H9 (cell line): ENCODE data around the gene SH3GLB2. TPM values are rescaled to one million over a fixed set of nuclear protein-coding genes. Genes with fewer than 3 reads are reported as not detected.

Experiments used
- DNase-seq: peaks from one replicate; pipeline ENCODE4 v3.0.0-alpha.2; 2017
- H2AFZ ChIP-seq: one replicate; pipeline ENCODE4 v1.6.1; 2013; ENCODE audit warnings: mild to moderate bottlenecking, low read length, control low read depth, moderate library complexity
- H2AK5ac ChIP-seq: 2 replicates; pipeline ENCODE4 v1.6.1; 2013; ENCODE audit warnings: low read length, control low read depth, mixed read lengths; ENCODE audit not compliant: insufficient read length
- H2BK120ac ChIP-seq: one replicate; pipeline ENCODE4 v1.6.1; 2013; ENCODE audit warnings: low read depth, mild to moderate bottlenecking, low read length, control low read depth, inconsistent platforms; ENCODE audit not compliant: poor library complexity, severe bottlenecking
- H2BK12ac ChIP-seq: 2 replicates; pipeline ENCODE4 v1.6.1; 2013; ENCODE audit warnings: low read length, control low read depth, mixed read lengths, low read depth; ENCODE audit not compliant: insufficient read length
- H2BK15ac ChIP-seq: 2 replicates; pipeline ENCODE4 v1.6.1; 2013; ENCODE audit warnings: low read depth, low read length, control low read depth
- H2BK20ac ChIP-seq: one replicate; pipeline ENCODE4 v1.6.1; 2013; ENCODE audit warnings: low read depth, mild to moderate bottlenecking, low read length, control low read depth, inconsistent platforms; ENCODE audit not compliant: poor library complexity, severe bottlenecking
- H2BK5ac ChIP-seq: 2 replicates; pipeline ENCODE4 v1.6.1; 2013; ENCODE audit warnings: low read length, control low read depth, mixed read lengths; ENCODE audit not compliant: insufficient read length
- H3K14ac ChIP-seq: 2 replicates; pipeline ENCODE4 v1.6.1; 2013; ENCODE audit warnings: low read length, control low read depth; ENCODE audit not compliant: insufficient read depth
- H3K18ac ChIP-seq: 2 replicates; pipeline ENCODE4 v1.6.1; 2013; ENCODE audit warnings: low read depth, mild to moderate bottlenecking, mixed read lengths, low read length, control low read depth; ENCODE audit not compliant: insufficient read length
- H3K23ac ChIP-seq: 2 replicates; pipeline ENCODE4 v1.6.1; 2013; ENCODE audit warnings: low read length, control low read depth, mixed read lengths, low read depth; ENCODE audit not compliant: insufficient read length
- H3K23me2 ChIP-seq: 2 replicates; pipeline ENCODE4 v1.6.1; 2013; ENCODE audit warnings: low read depth, mild to moderate bottlenecking, mixed read lengths, low read length, control low read depth; ENCODE audit not compliant: insufficient read length, poor library complexity, severe bottlenecking
- H3K27ac ChIP-seq: 2 replicates; pipeline ENCODE4 v1.5.1; 2013; ENCODE audit warnings: low read length, control low read depth, mixed read lengths, low read depth; ENCODE audit not compliant: insufficient read length
- H3K27me3 ChIP-seq: 2 replicates; pipeline ENCODE4 v1.6.1; 2013; ENCODE audit warnings: low read length, control low read depth, inconsistent platforms; ENCODE audit not compliant: insufficient read depth
- H3K4ac ChIP-seq: 2 replicates; pipeline ENCODE4 v1.6.1; 2013; ENCODE audit warnings: low read depth, mild to moderate bottlenecking, control low read depth, inconsistent platforms, low read length, moderate library complexity
- H3K4me1 ChIP-seq: 2 replicates; pipeline ENCODE4 v1.6.1; 2013; ENCODE audit warnings: low read length, control low read depth, inconsistent platforms; ENCODE audit not compliant: insufficient read depth
- H3K4me2 ChIP-seq: 2 replicates; pipeline ENCODE4 v1.6.1; 2013; ENCODE audit warnings: low read length, control low read depth, mixed read lengths; ENCODE audit not compliant: insufficient read length, insufficient read depth
- H3K56ac ChIP-seq: 2 replicates; pipeline ENCODE4 v1.6.1; 2013; ENCODE audit warnings: low read depth, mild to moderate bottlenecking, mixed read lengths, low read length, control low read depth; ENCODE audit not compliant: insufficient read length
- H3K79me1 ChIP-seq: 2 replicates; pipeline ENCODE4 v1.6.1; 2013; ENCODE audit warnings: low read depth, mild to moderate bottlenecking, moderate library complexity, low read length, control low read depth, inconsistent platforms; ENCODE audit not compliant: insufficient read depth, poor library complexity, severe bottlenecking
- H3K79me2 ChIP-seq: 2 replicates; pipeline ENCODE4 v1.6.1; 2013; ENCODE audit warnings: low read length, control low read depth, inconsistent platforms; ENCODE audit not compliant: insufficient read depth
- H3K9ac ChIP-seq: 2 replicates; pipeline ENCODE4 v1.6.1; 2013; ENCODE audit warnings: low read length, control low read depth, mixed read lengths; ENCODE audit not compliant: insufficient read length; ENCODE audit errors: extremely low read depth
- H3K9me3 ChIP-seq: one replicate; pipeline ENCODE4 v1.6.1; 2013; ENCODE audit warnings: low read depth, low read length, inconsistent platforms; ENCODE audit not compliant: control insufficient read depth
- H3T11ph ChIP-seq: one replicate; pipeline ENCODE4 v1.6.1; 2013; ENCODE audit warnings: mild to moderate bottlenecking, low read length, control low read depth, inconsistent platforms
- H4K20me1 ChIP-seq: one replicate; pipeline ENCODE4 v1.6.1; 2013; ENCODE audit not compliant: control insufficient read depth, insufficient read length, insufficient read depth
- H4K5ac ChIP-seq: 2 replicates; pipeline ENCODE4 v1.6.1; 2013; ENCODE audit warnings: low read depth, mild to moderate bottlenecking, mixed read lengths, low read length, control low read depth; ENCODE audit not compliant: insufficient read length
- H4K8ac ChIP-seq: replicated peaks from 2 replicates; pipeline ENCODE4 v1.6.1; 2013; ENCODE audit warnings: low read length, control low read depth, mixed read lengths, low read depth; ENCODE audit not compliant: insufficient read length
- H4K91ac ChIP-seq: 2 replicates; pipeline ENCODE4 v1.6.1; 2013; ENCODE audit warnings: low read depth, mild to moderate bottlenecking, moderate library complexity, mixed read lengths, low read length, control low read depth; ENCODE audit not compliant: insufficient read length
- H3K27ac Mint-ChIP-seq, 3 experiments: 2 replicates in 2 of 3; 3 replicates in 1 of 3; pipeline ENCODE4 v1.8.0; 2020 to 2021; ENCODE audit warnings: mixed read lengths in 3 of 3, mild to moderate bottlenecking in 1 of 3, moderate library complexity in 1 of 3
- H3K27me3 Mint-ChIP-seq: 2 replicates; pipeline ENCODE4 v1.8.0; 2021; ENCODE audit warnings: low read depth, mild to moderate bottlenecking, moderate library complexity, mixed read lengths
- H3K36me3 Mint-ChIP-seq, 3 experiments: 2 replicates in 2 of 3; 3 replicates in 1 of 3; pipeline ENCODE4 v1.8.0; 2020 to 2021; ENCODE audit warnings: low read depth in 3 of 3, mixed read lengths in 3 of 3; ENCODE audit not compliant: insufficient read depth in 1 of 3
- H3K4me1 Mint-ChIP-seq, 2 experiments: 2 replicates each; pipeline ENCODE4 v1.8.0; 2020; ENCODE audit warnings: mixed read lengths in 2 of 2
- H3K4me3 Mint-ChIP-seq, 2 experiments: 2 replicates in 1 of 2; 3 replicates in 1 of 2; pipeline ENCODE4 v1.8.0; 2020 to 2021; ENCODE audit warnings: mild to moderate bottlenecking in 2 of 2, mixed read lengths in 2 of 2, moderate library complexity in 1 of 2
- H3K9me3 Mint-ChIP-seq, 2 experiments: 2 replicates in 1 of 2; 3 replicates in 1 of 2; pipeline ENCODE4 v1.8.0; 2020; ENCODE audit warnings: mild to moderate bottlenecking in 2 of 2, mixed read lengths in 2 of 2, moderate library complexity in 1 of 2
- CTCF ChIP-seq: fragments of 200-600 bp; sonication (generic); conservative IDR thresholded peaks from 3 replicates; pipeline ENCODE4 v1.8.0; 2021; ENCODE audit warnings: antibody characterized with exemption, mild to moderate bottlenecking
- WGBS: extraction: QIAGEN DNeasy Blood & Tissue Kit; methylation state at CpG from one replicate; pipeline ENCODE4 v1.1.7; 2013; ENCODE audit warnings: missing lambda C conversion rate, low lambda C conversion rate, mixed read lengths; ENCODE audit not compliant: insufficient read length; ENCODE audit errors: extremely low coverage; 5-methylcytosine and 5-hydroxymethylcytosine counted together
- total RNA-seq: library from RNA; stranded (reverse); gene quantifications from 2 replicates; pipeline ENCODE4 v1.2.1, GENCODE V29; 2021

SH3GLB2 gene
- total RNA-seq, 1 experiment from 2014 or later: 69.5 TPM

GRCh38 chr9:129006328-129007034 is 21.6 kb downstream of the SH3GLB2 start:
- H2BK120ac ChIP-seq: no peak overlapping the region
- no peaks in the 10 kb centered on the region for H3K79me2 ChIP-seq
- H3K9me3 Mint-ChIP-seq: no peaks in the 10 kb centered on the region
- no peak overlapping the region for H3K27ac ChIP-seq
- H3K4me1 ChIP-seq: no peaks in the 10 kb centered on the region
- TF ChIP-seq CTCF: peak; percentile 92
- H3K4ac ChIP-seq: no peak overlapping the region
- H2BK5ac ChIP-seq: no peak overlapping the region
- no peak overlapping the region for H3T11ph ChIP-seq
- no peak overlapping the region for H2AK5ac ChIP-seq
- H3K27me3 Mint-ChIP-seq: no peaks in the 10 kb centered on the region; the same call in 1 of the 2 replicates
- no peaks in the 10 kb centered on the region for H3K79me1 ChIP-seq
- H3K4me2 ChIP-seq: no peak overlapping the region
- H2AFZ ChIP-seq: no peak overlapping the region
- H4K8ac ChIP-seq: no peak overlapping the region
- no peaks in the 10 kb centered on the region for H3K27me3 ChIP-seq
- H3K9me3 ChIP-seq: no peaks in the 10 kb centered on the region
- no peak overlapping the region for H2BK12ac ChIP-seq
- no peak overlapping the region for H2BK20ac ChIP-seq
- H2BK15ac ChIP-seq: no peak overlapping the region
- no peak overlapping the region for H4K5ac ChIP-seq
- peak overlapping the region in 2 of 3 experiments; percentile 29 to 77; a peak in 1 of 7 replicates for H3K27ac Mint-ChIP-seq
- no peaks in the 10 kb centered on the region for H3K23me2 ChIP-seq
- no CpG with 5 or more reads among the region's 21 CpGs for WGBS
- no peak overlapping the region for H3K18ac ChIP-seq
- peaks cover 38 to 73% (median 50%) of the 10 kb centered on the region in 3 experiments for H3K36me3 Mint-ChIP-seq
- H3K4me1 Mint-ChIP-seq: peaks cover 0 to 2% of the 10 kb centered on the region in 2 experiments; a peak in 1 of 4 replicates
- no peak overlapping the region for H3K14ac ChIP-seq
- peak; percentile 81 for DNase-seq
- no peak overlapping the region for H4K91ac ChIP-seq
- H3K4me3 Mint-ChIP-seq: no peak overlapping the region
- H3K56ac ChIP-seq: no peak overlapping the region
- H3K9ac ChIP-seq: no peak overlapping the region
- H3K23ac ChIP-seq: no peak overlapping the region
- no peaks in the 10 kb centered on the region for H4K20me1 ChIP-seq
